Keratinocyte (primary cell): ENCODE results near the gene LAPTM5.

Source experiments
- EZH2 ChIP-seq: IDR thresholded peaks from one replicate; pipeline ENCODE4 v1.6.1; 2012; ENCODE audit warnings: inconsistent platforms, mild to moderate bottlenecking, low read length, moderate library complexity
- TF ChIP-seq, protein P1 (sequence below), 3 experiments: IDR thresholded peaks in 1 of 3; conservative IDR thresholded peaks in 1 of 3; optimal IDR thresholded peaks in 1 of 3; 2 replicates in 2 of 3; 3 replicates in 1 of 3; pipeline versions ENCODE3 to v1.5.1; 2011; ENCODE audit warnings: low read length in 3 of 3, mild to moderate bottlenecking in 3 of 3, moderate library complexity in 2 of 3, control low read depth in 1 of 3, inconsistent platforms in 1 of 3; ENCODE audit not compliant: insufficient read depth in 2 of 3; ENCODE audit errors: extremely low read depth in 1 of 3

DNA sequence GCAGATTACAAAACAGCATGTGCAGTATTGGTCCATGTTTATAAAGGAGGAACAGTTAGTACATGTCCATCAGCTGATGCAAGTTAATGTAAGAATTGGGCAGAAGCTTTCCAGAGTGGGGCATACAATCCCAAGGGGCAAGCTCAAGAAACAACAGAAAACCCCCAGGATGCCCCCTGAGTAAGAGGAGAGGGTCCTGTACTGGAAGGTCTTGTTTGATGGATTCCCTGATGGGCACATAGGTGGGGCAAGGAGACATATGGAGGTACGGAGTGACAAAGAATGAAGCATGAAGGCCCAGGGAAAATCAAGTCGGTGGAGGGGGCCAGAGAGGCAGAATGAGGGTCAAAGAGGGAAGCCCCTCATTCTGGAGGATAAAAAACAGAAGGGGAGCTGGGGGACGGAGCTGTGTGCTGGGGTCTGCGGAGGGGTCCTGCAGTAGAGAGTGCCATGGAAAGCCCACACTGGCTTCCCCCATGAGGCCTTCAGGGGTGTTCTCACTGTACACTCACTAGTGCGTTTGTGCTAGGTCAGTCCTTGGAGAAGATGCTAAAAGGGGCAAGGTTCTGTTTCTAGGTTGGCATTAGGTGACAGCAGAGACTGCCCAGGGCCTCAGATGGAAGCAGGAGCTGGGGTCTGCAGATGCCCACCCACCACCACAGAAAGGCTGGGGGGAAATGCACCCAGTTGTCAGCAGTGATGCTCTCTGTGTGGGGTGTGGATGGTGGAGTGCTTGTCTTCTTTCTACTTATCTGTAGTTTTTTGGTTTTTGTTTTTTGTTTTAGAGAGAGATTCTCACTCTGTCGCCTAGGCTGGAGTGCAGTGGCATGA lies 21.7 kb downstream of the LAPTM5 start:
- TF ChIP-seq, protein P1, sequence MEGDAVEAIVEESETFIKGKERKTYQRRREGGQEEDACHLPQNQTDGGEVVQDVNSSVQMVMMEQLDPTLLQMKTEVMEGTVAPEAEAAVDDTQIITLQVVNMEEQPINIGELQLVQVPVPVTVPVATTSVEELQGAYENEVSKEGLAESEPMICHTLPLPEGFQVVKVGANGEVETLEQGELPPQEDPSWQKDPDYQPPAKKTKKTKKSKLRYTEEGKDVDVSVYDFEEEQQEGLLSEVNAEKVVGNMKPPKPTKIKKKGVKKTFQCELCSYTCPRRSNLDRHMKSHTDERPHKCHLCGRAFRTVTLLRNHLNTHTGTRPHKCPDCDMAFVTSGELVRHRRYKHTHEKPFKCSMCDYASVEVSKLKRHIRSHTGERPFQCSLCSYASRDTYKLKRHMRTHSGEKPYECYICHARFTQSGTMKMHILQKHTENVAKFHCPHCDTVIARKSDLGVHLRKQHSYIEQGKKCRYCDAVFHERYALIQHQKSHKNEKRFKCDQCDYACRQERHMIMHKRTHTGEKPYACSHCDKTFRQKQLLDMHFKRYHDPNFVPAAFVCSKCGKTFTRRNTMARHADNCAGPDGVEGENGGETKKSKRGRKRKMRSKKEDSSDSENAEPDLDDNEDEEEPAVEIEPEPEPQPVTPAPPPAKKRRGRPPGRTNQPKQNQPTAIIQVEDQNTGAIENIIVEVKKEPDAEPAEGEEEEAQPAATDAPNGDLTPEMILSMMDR (optimal IDR thresholded peaks at IDR 0.05 in 1 of 3, IDR thresholded peaks at IDR 0.05 in 1 of 3, conservative IDR thresholded peaks at IDR 0.05 in 1 of 3; ENCODE audit: extremely low read depth in 1 of 3, insufficient read depth in 2 of 3, low read length in 3 of 3): no peak
- TF ChIP-seq EZH2: no peak
